Hematopoietic multipotent progenitor cell treated with erythropoietin and hydrocortisone succinate and interleukin-3 and kit ligand, for 8 days (in vitro differentiated cells): ENCODE data around the gene GJA3.

Experiments used
- DNase-seq: peaks from one replicate; pipeline ENCODE4 v3.0.0-alpha.2; 2015

Gene GJA3

DNA sequence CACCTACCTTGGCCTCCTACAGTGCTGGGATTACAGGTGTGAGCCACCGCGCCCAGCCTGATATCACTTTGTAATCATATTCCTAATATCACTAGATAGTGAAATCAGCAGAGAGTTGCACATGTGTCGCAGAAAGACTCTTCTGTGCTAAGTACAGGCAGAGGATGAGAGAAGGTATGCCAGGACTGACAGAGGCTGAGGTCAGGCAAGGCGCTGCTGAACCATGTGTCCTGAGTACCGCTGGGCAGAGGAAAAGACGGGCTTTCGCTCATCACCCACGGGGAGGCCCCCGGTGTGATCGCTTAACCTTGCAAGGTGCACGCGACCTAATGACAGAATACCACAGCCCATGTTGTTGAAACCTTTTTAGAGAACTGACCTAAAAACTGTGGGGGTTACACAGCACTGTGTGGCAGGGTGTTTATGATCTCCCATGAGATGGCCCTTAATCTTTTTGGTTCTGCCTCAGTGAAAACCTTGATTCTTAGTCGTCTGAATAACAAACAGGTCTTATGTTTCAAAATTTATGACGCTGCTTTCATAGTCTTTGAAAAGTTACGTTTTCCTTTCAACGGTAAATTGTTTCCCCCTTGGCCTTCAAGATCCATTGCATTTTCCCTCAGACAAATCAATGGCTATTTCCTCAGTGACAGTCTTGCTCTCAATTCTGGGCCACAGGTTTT, 12.2 kb downstream of the GJA3 start:
- DNase-seq, result no peak

DNA sequence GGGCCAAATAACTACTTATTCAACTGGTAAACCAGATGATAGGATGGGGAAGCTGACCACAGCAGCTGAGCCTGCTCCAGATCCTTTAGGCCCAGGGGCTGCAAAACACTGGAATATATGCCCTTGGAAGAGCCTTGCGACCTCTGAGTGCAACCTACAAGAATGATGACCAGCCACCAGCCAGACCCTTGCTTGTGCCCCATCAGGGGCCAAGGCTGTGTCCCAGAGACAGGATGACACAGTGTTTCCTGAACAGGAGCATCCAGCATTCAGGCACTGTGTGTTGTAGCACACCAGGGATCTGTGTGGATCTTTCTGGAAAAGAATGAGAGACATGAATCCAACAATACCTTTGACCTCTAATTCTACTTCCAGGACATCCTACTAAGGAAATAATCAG, 14.5 kb downstream of the GJA3 start:
- no peak for DNase-seq

DNA sequence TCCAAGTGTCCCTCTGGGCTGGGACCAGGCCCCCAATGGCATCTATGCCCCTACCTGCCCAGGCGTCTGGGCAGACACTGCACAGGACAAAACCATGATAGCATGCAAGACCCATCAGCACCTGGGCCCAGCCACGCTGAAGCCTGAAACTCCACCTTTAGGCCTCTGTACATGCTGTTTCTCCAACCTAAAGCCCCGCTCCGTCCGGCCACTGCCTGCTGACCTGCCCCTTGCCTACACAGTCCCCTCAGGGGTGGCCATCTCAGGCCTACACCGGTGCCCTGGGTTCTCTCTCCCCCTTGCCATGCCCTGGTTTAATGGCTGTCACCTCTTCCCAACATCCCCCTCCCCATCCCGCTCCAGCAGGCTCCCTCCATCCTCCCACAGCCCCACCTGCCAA, 15.3 kb downstream of the GJA3 start:
- no peak for DNase-seq

DNA sequence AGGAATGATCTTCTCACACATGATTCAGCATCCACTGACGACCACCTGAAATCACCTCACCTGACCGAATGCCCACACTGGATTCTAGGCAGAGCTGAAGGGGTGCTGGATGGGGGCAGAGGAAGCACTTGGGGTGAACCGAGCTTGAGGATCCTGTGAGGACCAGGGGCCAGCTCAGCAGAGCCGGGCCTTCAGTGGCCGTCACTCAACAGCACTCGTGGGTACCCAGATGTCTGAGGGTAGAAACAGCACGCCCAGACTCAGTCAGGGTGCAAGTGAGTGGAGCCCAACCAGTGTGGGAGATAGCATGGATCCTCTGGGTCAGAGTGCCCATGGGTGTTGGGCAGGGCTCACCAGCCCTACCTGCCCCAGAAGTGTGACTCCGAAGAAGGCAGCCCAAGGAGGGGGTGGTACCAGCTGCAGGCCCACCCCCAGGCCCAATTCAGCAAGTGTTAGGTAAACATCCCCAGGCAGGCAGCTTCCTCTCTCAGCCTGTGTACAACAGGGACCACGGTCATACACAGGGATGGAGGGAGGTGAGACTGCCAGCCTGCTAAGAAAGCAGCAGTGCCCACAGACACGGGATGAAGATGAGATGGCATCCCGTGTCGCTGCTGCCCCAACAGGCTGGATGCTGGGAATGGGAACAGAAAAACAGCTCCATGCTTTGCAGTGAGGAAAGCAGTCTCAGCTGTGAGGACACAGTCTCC, 16.6 kb downstream of the GJA3 start:
- no peak for DNase-seq

DNA sequence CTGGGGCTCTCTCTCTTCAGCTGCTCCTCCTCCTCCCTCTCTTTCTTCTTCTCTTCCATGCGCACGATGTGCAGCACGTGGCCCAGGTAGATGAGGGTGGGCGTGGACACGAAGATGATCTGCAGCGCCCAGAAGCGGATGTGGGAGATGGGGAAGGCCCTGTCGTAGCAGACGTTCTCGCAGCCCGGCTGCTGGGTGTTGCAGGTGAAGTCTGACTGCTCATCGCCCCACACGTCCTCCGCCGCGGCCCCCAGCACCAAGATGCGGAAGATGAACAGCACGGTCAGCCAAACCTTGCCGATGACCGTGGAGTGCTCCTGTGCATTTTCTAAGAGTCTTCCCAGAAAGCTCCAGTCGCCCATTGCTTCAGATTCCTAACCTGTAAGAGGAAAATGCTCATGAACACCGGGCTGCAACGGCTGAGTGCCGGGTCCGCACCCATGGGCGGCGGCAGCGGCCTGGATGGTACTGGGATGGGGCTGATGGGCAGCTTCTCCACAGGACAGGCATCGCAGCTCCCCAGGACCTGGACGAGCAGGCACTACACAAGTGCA, 17.8 kb downstream of the GJA3 start:
- DNase-seq, result no peak

DNA sequence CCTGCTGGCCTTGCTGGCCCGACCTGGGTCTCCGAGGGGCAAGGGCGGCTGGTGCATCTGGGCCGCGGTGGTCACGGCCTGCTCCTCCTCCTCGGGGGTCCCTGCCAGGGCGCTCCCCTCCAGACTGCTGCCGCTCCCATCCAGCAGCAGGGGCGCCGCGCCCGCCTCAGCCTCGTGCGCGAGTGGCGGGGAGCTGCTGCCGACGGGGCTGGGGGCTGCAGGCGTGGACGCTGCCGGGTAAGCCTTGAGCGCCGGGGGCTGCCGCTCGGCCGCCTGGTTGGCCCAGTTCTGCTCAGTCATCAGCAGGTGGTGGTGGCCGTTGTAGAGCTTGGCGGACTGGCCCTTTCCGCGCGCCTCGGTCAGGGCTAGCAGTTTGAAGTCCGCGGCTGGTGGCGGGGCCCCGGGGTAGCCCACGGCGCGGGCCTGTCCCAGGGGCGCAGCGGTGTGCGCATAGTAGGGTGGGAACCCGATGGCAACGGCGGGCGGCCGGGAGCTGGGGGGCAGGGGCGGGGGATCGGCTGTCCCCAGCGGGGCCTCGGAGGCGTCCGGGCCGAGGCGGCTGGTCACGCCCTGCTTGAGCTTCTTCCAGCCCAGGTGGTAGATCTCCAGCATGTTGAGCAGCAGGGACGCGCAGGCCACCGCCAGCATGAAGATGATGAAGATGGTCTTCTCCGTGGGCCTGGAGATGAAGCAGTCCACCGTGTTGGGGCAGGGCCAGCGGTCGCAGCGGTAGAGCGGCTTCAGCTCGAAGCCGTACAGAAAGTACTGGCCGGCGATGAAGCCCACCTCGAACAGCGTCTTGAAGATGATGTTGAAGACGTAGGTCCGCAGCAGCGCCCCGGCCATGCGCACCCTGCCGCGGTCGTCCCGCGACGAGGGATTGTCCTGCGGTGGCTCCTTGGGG, 18.6 kb downstream of the GJA3 start:
- no peak for DNase-seq

DNA sequence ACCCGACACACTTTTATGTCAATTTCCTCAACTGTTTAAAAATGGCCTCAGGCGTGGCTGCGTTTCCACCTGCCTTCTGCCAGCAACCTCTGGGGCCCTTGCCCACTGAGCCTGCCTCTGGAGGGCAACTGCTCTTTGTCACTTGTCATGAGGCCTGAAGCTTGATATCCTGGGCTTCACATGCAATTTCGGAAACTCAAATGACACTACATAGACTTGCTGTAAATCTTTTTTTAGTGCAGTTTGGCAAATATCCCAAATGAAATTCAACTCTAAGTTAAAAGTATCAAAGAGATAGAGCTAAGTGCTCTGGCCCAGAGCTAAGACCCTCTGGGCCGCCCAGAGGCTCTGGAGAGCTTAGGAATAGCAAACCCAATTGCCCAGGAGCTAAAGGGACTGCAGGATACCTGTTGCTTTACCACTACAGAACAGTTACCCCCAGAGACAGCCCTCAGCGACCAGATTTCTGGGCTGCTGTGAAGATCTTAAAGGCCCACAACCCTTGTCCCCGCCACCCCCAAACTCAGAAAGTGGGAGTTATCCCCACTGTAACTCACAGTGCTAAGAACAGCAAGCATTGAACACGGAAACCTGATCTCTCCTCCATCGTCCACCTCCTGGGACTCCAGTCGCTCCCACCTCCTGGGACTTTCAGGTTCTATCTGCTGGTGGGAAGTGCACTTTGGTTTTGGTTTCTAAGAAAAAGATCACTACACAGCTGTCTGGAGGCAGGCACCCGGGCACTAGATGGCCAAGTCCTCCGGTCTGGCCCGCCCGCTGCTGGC, 19.4 kb downstream of the GJA3 start:
- no peak for DNase-seq

DNA sequence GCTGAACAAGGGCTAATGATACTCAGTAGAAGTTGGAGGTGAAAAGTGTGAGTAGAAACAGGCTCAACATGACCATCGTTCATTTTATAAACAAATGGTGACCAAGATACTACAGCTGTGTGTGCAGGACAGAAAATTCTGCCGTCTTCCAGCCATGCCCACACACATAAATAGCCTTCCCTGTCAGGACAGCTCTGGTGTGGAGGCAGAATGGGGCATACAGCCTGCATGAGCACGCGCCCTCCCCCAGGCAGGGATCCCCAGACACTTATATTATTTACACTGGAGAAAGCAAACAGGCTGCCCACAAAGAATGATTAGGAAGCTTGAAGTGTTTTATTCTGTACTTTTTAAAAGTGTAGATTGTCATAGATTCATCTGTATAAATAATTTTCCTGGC, 20.4 kb downstream of the GJA3 start:
- no peak for DNase-seq

DNA sequence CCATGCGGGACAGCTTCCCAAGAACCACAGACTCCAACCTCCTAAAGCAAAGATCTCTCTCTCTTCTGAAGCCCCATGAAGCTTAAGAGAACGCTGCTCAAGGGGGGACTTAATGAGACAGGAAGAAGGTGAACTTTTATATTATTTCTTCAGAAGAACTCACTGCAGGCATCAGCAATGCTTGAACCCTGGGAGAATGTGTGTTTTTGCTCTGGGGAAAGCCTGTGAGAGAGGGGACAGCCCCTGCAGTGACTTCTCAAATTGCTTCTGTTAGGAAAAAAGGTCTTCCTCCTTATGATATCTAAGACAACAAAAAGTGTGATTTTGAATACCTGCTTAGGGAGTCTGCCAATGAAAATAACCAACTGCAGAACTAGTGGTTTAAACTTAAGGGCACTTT, 23.0 kb downstream of the GJA3 start:
- DNase-seq, result no peak

DNA sequence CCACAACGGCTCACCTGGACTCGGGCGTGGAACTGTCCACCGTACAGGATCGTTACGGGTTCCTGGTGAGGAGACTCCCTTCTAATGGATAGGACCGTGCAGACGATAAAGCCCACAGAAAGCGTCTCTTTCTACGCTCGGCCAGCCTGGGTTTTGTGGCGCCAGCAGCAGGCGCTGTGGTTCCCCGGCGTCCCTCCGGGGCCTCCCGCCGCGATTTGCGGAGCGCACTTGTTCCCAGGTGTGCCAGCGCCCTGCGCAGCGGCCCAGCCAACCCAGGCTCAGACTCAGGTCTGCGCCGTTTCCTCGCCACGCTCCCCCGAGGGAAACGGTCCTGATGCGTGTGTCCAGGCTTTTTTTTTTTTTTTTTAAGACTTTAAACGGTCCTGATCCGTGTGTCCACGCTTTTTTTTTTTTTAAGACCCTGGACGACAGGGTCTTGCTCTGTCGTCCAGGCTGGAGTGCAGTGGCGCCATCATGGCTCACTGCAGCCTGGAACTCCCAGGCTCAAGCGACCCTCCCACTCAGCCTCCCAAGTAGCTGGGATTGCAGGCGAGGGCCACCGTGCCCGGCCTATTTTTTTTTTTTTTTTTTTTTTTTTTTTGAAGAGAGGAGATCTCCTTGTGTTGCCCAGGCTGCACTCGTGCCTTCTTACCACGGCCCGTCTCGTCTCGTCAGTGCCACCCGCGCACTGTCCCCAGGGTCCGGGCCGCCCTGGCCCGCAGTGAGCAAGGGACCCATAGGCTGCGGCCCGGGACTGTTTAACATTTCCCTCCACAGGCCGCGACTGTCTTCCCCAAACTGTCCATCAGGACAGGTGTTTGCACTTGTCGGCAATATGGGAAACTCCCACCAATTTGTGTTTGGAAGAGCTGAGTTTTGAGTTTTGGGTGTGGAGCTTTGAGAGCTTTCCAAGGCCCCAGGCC, 23.8 kb downstream of the GJA3 start:
- DNase-seq, result peak; percentile 36

DNA sequence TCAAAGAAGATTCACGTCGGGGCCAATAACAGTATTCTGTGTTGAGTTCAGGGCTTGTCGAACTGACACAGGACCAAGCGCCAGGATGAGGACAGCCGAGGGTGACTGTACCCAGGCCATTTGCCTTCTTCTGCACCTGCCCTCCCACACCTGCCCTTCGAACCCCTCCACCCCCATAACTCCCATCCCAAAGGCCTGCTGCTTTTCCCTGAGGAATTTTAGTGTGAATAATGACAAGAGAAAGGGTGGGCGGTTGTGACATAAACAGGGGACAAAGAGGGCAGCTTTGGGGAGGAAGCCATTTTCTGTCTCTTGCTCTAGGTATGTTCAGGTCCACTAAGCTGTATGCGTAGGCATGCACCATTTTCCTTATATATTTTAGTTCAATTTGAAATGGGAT, 26.1 kb downstream of the GJA3 start:
- no peak for DNase-seq

DNA sequence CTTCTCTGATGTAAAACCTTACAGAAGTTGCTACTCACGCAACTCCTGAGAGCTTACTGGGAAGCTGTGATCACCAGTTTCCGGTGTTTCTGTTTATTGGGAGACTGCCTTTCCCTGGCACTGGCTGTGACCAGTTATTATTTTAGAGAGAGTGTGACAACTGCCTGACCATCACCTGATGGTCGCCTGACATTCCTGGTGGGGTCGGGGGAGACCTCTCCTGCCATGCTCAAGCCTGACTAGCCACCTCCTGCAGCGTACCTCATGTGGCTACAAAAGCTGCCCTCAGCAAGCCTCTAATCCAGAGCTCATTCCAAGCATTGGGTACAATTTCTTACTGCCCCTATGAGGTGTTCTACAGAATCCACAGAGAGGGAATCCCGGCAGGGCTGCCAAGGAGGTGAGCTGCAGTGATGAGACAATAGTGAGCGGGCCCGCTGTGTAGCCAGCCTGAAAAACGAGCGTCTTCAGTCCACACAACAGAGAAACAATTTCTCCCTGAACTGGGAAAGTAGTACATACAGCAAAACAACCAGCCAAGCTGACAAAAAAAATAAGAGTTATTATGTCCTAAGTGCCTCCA, 28.7 kb downstream of the GJA3 start:
- no peak for DNase-seq

DNA sequence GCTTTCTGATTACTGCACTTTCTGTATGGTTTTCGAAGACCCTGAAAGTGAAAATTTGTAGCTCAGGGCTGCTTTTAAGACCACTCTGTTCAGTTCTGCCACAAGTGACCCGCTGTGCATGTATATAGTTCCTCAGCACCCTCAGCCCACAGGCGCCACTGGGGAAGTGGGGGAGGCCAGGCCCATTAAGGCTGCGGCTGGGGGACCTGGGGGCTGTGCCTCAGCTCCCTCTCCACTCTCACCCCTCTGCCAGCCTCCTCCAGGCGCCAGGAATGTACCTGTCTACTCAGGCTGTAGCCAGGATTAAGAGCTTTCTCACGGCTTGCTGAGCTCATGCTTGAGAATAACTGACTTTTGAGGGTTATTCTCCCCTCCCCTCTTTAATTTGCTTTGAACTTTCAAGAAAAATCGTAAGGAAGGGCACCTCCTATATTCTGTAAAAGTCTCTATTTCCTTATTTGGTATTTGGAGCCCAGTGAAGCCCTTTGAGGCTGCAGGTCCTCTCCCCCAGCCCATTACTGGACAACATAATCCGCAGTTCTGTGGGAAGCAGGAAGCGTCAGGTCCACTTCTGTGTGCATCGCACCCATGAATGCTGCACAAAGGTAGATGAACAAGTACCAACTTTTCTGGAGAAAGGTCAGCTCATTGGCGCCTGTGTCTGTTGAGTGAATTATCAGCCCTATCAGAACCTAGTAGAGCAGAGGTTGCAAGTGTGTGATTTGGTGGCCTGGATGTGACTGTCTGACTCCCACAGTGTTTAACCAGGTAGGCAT, 29.6 kb downstream of the GJA3 start:
- DNase-seq, result no peak

DNA sequence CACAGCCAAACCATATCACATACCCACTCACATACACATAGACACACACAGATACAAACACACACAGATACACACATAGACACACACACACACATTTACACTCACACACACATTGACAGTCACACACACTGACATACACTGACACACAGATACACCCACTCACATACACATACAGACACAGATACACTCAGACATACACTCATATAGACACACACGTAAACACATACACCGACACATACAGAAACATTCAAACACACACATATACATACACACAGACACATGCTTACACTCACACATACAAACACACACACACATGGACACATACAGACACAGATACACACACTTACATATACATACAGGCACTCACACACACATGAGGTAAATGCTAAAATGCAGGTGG, 30.2 kb downstream of the GJA3 start:
- DNase-seq, result no peak

DNA sequence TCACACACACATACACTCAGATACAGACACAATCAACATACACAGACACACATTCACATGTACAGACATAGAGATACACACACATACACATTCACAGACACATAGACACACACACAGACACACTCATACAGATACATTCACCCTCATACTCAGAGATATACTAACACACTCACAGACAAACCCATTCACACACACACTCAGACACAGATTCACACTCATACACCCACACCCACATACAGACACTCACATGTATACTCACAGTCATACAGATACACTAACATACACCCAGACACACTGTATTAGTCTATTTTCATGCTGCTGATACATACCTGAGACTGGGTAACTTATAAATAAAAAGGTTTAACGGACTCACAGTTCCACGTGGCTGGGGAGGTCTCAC, 30.8 kb downstream of the GJA3 start:
- no peak for DNase-seq

DNA sequence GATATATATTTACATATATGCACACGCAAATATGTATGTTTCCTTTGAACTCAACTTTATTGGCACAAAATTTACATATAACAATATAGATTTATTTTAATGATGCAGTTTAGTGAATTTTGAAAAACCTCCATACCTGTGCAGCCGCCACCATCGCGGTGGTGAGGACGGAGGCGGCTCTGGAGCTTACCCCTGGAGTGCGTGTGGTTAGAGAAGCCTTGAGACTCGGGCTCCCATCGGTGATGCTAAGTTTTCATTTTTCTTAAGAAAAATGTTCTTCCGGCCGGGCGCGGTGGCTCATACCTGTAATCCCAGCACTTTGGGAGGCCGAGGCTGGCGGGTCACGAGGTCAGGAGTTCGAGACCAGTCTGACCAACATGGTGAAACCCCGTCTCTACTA, 31.8 kb downstream of the GJA3 start:
- no peak for DNase-seq

DNA sequence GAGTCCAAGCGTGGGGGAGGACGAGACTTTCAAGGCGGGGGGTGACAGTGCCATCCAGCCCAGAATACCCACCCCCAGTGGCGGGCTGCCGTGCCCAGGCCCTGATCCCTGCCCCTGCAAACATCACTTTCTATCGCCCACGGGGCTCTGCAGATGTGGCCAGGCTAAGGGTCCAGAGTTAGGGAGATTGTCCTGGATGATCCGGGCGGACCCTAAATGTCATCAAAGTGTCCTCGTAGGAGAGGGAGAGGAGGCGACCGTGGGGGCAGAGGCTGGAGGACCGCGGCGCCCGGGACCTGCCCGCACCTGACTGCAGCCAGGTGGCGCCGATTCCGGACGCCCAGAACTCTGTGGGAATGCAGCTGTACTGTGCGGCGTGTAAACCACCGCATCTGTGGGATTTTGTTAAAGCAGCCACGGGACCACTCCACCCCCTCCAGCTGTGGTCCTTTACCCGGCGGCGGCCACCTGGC, 32.4 kb downstream of the GJA3 start:
- no peak for DNase-seq

DNA sequence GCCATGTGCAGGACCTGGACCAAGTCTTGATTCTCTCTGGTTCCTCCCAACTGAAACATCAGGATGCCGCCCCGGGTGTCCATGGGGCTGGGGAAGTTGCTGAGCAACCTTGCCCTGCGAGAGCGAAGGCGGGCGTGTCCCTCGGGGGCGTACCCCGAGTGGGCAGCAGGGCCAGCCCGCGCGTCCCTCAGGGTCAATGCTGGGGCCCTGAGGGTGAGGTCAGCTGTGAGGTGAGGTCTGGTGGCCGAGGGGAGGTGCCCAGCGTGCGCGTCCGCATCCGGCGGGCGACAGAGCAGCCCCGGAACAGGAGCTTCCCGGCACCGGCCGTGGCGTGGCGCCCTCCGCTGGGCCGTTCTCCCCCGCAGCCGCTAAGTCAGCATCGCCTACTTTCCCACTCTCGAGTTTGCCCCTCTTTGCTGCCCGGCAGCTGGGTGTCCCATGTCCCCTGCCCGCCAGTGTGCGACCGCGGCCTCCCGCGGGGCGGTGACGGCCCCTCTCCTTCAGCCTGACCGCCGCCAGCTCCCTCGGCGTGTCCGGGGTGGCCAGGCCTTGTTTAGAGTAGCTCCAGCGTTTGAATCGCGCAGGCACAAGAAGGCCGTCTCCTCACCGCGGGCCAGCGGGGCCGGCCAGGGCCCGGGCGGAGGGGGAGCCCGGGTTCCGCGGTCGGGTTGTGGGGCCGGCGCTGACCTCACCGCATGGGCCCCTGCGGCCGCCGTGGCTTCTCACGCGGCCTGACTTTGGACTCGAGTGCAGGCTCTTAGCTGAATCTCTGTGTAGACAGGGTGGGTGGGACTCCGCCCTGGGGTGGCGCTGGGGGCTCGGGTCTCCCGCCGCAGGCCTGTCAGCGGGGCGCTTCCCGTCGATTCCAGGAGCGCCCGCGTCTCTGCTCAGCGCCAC, 33.0 kb downstream of the GJA3 start:
- DNase-seq, result peak; percentile 35

DNA sequence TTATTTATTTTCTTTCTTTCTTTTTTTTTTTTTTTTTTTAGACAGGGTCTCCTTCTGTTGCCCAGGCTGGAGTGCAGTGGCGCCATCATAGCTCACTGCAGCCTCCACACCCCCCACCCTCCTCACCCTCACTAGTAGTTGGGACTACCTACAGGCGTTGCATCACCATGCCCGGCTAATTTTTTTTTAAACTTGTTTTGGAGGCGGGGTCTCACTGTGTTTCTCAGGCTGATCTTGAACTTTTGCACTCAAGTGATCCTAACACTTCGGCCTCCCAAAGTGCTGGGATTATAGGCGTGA, 33.6 kb downstream of the GJA3 start:
- peak; percentile 28 for DNase-seq
